Mesothelial cell of epicardium (in vitro differentiated cells): ENCODE measurements around the gene CLIC6. TPM values are rescaled to one million over a fixed set of nuclear protein-coding genes. Genes with fewer than 3 reads are reported as not detected.

Source experiments
- DNase-seq, 2 experiments: peaks; one replicate each; pipeline ENCODE4 v3.0.0; 2021; ENCODE audit warnings: low spot score in 2 of 2; ENCODE audit not compliant: unreplicated experiment in 2 of 2
- H3K27ac Mint-ChIP-seq: 2 replicates; pipeline ENCODE4 v1.8.0; 2021; ENCODE audit warnings: mixed read lengths
- H3K27me3 Mint-ChIP-seq: 2 replicates; pipeline ENCODE4 v1.8.0; 2021; ENCODE audit warnings: low read depth, mixed read lengths
- H3K36me3 Mint-ChIP-seq: 2 replicates; pipeline ENCODE4 v1.8.0; 2021; ENCODE audit warnings: mixed read lengths
- H3K4me1 Mint-ChIP-seq: 2 replicates; pipeline ENCODE4 v1.8.0; 2021; ENCODE audit warnings: mixed read lengths
- H3K4me3 Mint-ChIP-seq: 2 replicates; pipeline ENCODE4 v1.8.0; 2021; ENCODE audit warnings: mild to moderate bottlenecking, moderate library complexity, mixed read lengths
- H3K9me3 Mint-ChIP-seq: 2 replicates; pipeline ENCODE4 v1.8.0; 2021; ENCODE audit warnings: mixed read lengths
- CTCF ChIP-seq: fragments of 200-600 bp; sonication (generic); IDR thresholded peaks from one replicate; pipeline ENCODE4 v1.5.0; 2021; ENCODE audit warnings: antibody characterized with exemption; ENCODE audit not compliant: unreplicated experiment
- total RNA-seq: library from RNA; stranded (reverse); gene quantifications from 3 replicates; pipeline ENCODE4 v1.2.1, GENCODE V29; 2021

The CLIC6 gene
- total RNA-seq, 1 donor from 2014 or later = 1.4 TPM

DNA sequence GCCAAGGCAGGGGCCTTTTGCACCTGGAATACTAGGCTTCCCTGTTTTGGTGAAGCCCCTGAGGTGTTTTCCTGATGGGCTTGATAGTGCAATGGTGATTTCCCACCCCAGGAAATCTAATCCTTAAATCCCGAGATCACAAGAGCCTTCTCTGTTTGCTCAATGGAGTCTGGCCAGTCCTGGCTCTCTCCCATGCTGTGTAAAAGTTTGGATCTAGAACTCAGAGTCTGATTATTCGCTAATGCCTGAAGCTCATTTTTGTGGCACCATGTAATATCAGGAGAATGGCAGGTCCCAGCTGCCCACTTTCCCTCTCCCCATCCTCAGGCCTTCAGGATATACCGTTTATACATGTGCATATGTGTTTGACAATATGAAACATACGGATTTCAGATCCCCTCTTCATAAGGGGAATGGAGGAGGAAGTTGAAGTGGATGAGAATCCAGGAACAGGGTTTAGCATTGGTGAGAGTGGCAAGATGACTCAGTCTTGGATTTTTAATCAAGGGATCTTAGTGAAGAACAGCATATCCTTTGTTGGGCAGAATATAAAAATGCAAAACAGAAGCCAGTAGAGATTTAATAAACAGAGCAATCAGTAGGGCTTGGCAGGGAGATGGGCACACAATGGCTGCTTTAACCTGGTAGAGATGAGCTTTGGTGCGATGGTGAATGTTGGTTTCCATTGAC lies 62.1 kb downstream of the CLIC6 start:
- no peaks in the 10 kb centered on the region for H3K4me1 Mint-ChIP-seq
- H3K4me3 Mint-ChIP-seq = no peak overlapping the region
- H3K36me3 Mint-ChIP-seq = no peaks in the 10 kb centered on the region
- no peak overlapping the region for H3K27ac Mint-ChIP-seq
- TF ChIP-seq CTCF = no peak
- no peaks in the 10 kb centered on the region for H3K27me3 Mint-ChIP-seq
- no peaks in the 10 kb centered on the region for H3K9me3 Mint-ChIP-seq
- no peak for DNase-seq

DNA sequence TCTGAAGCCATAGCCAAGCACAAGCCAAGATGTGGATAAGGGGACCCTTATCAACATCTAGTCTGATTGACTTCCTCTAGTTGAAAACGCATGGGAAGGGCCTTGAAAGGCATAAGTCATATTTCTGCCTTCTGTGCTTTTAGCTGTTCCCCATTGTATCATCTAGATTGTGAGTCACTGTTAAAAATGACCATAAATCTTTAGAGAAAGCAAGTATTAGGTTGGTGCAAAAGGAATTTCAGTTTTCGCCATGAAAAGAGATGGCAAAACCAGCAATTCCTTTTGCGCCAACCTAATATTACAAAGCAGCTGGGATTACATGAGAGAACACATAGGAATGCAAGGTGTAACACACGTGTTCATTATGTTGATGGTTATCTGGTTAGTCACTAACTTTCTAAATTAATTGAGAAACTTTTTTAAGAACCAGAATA lies 63.6 kb downstream of the CLIC6 start:
- TF ChIP-seq CTCF = no peak
- H3K27ac Mint-ChIP-seq = no peak overlapping the region
- H3K9me3 Mint-ChIP-seq = no peaks in the 10 kb centered on the region
- no peak for DNase-seq
- H3K27me3 Mint-ChIP-seq = no peaks in the 10 kb centered on the region
- H3K36me3 Mint-ChIP-seq = no peaks in the 10 kb centered on the region
- peaks cover 9% of the 10 kb centered on the region for H3K4me1 Mint-ChIP-seq
- H3K4me3 Mint-ChIP-seq = no peak overlapping the region

GRCh38 chr21:34733852-34734251 lies 65.1 kb downstream of the CLIC6 start:
- TF ChIP-seq CTCF = no peak
- no peak for DNase-seq
- H3K4me3 Mint-ChIP-seq = no peak overlapping the region
- no peaks in the 10 kb centered on the region for H3K27me3 Mint-ChIP-seq
- H3K4me1 Mint-ChIP-seq = peaks cover 9% of the 10 kb centered on the region
- H3K36me3 Mint-ChIP-seq = no peaks in the 10 kb centered on the region
- no peaks in the 10 kb centered on the region for H3K9me3 Mint-ChIP-seq
- no peak overlapping the region for H3K27ac Mint-ChIP-seq

- Mint-ChIP-seq H3K36me3 (no peaks in the 10 kb centered on the region), H3K4me1 (peaks cover 9% of the 10 kb centered on the region), H3K27ac (no peak overlapping the region), H3K4me3 (no peak overlapping the region), H3K27me3 (no peaks in the 10 kb centered on the region), H3K9me3 (no peaks in the 10 kb centered on the region)
- no peak for DNase-seq
- TF ChIP-seq CTCF = no peak
These were observed 65.9 kb downstream of the CLIC6 start for GRCh38 chr21:34734696-34735095.

DNA sequence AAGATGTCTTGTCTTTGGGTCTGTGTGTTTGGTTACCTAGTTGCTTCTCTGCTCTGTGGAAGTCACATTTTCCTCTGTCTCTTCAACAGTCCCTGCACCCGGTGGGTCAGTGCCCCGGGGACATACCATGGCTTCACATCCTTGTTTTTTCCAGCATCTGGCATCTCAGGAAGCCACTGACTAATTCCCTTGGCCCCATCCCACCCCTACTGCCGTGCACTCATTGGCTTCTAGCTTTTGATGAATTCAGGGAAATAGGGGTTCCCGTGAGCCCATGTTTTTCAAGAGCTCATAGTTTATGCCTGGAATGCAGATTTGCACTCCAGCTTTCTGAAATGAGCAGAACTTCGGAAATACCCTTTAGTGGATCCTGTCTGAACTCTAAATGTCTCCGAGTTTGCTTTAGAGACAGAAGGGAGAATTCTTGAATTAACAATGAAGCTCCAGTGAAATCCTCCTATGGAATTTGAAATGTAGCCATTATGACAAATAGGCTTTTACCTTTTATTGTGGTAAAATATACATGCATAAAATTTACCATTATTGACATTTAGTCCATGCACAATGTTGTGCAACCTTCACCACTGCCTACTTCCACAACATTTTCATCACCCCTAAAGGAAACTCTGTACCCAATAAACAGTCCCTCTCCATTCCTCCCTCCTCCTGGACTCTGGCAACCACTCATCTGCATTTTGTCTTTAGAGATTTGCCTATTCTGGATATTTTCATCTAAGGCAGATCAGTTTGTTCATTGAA lies 67.5 kb downstream of the CLIC6 start:
- H3K4me1 Mint-ChIP-seq = peaks cover 9% of the 10 kb centered on the region
- no peaks in the 10 kb centered on the region for H3K36me3 Mint-ChIP-seq
- no peaks in the 10 kb centered on the region for H3K9me3 Mint-ChIP-seq
- no peak for DNase-seq
- no peak overlapping the region for H3K27ac Mint-ChIP-seq
- peaks cover 4% of the 10 kb centered on the region for H3K27me3 Mint-ChIP-seq
- no peak overlapping the region for H3K4me3 Mint-ChIP-seq
- no peak for TF ChIP-seq CTCF
